Heart left ventricle (tissue), 13 donors: ENCODE results near the gene OTOS.

Source experiments
- CTCF ChIP-seq, 12 donors: fragments of 200-600 bp; sonication (generic) in 4 of 12; IDR thresholded peaks; one replicate each; pipeline versions ENCODE4 v1.5.0 to v1.8.0; 2018 to 2022; ENCODE audit warnings: antibody characterized with exemption in 12 of 12, mild to moderate bottlenecking in 5 of 12
- POLR2A ChIP-seq, 2 donors: fragments of 450-650 bp; IDR thresholded peaks; one replicate each; pipeline ENCODE4 v1.6.1; 2017; ENCODE audit warnings: antibody characterized with exemption in 2 of 2, mild to moderate bottlenecking in 2 of 2, moderate library complexity in 2 of 2
- donor health status: ischemic (EF 13 %, LVEDD 7.1; RV severe dilation, severe dysfunction).
- donor health status: DM: no; HTN: yes; CAD: no.
- donor health status: DM: no; HTN: no; CAD: no.
- donor health status: ischemic (EF 25% LVEDD 6.9; RV normal size, moderate dysfunction).
- donor health status: ischemic (EF 25% LVEDD 5.7; RV mildly dilated, moderate dysfunction).
- donor health status: ischemic (EF 35%, LVEDD 5.7; RV mildly dilated, moderate dysfunction).
- donor health status: nonischemic (EF 11% LVEDD 7.7; RV severe dilation, severe dysfunction).
- donor health status: DM: yes; HTN: yes; CAD: no.
- donor health status: PGD.
- donor health status: ischemic (EF 29% LVEDD 5.4; RV normal size, mild dysfunction).
- donor health status: nonischemic (EF 23%, LVEDD 6.1; RV moderate dilation, normal function).

DNA sequence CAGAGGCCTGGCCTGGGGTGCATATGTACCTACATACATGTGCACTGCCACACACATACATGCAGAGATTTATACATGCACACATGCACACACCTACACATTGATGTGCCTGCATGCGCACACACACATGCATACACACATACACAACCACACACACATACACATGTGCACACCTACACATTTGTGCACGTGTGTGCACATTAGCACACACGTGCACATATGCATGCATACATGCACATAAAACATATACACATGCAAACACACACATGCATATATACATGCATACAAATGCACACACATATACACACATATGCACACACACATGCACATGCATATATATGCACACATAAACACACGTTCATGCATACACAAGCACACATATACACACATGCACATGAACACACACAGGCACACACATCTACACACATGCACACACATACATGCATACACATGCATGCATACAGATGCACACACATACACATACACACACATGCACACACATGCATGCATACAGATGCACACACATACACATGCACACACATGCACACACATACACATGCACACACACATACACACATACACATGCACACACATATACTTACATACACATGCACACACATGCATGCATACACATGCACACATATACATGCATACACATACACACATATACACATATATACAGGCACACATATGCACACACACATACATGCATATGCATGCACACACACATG lies 23.6 kb upstream of the OTOS start:
- TF ChIP-seq CTCF (IDR thresholded peaks at IDR 0.05): no peak
- TF ChIP-seq POLR2A (IDR thresholded peaks at IDR 0.05): no peak
